Esophagus muscularis mucosa (tissue), 4 donors: Measurements from ENCODE around the gene TBC1D22A.

Source experiments
- EP300 ChIP-seq: sonication (generic); formaldehyde crosslinking; IDR thresholded peaks from one replicate; pipeline ENCODE4 v1.6.1; 2017; ENCODE audit warnings: antibody characterized with exemption
- POLR2A ChIP-seq: fragments of 450-650 bp; IDR thresholded peaks from one replicate; pipeline ENCODE4 v1.6.1; 2017; ENCODE audit warnings: antibody characterized with exemption, moderate library complexity, mild to moderate bottlenecking, low read depth
- TF ChIP-seq, protein P1 (sequence below), 3 experiments: fragments of 200-600 bp in 2 of 3; fragments of 450-650 bp in 1 of 3; sonication (generic) in 2 of 3; IDR thresholded peaks; one replicate each; pipeline ENCODE4 v1.5.1; 2017 to 2019; ENCODE audit warnings: antibody characterized with exemption in 3 of 3, mild to moderate bottlenecking in 2 of 3, moderate library complexity in 1 of 3

DNA sequence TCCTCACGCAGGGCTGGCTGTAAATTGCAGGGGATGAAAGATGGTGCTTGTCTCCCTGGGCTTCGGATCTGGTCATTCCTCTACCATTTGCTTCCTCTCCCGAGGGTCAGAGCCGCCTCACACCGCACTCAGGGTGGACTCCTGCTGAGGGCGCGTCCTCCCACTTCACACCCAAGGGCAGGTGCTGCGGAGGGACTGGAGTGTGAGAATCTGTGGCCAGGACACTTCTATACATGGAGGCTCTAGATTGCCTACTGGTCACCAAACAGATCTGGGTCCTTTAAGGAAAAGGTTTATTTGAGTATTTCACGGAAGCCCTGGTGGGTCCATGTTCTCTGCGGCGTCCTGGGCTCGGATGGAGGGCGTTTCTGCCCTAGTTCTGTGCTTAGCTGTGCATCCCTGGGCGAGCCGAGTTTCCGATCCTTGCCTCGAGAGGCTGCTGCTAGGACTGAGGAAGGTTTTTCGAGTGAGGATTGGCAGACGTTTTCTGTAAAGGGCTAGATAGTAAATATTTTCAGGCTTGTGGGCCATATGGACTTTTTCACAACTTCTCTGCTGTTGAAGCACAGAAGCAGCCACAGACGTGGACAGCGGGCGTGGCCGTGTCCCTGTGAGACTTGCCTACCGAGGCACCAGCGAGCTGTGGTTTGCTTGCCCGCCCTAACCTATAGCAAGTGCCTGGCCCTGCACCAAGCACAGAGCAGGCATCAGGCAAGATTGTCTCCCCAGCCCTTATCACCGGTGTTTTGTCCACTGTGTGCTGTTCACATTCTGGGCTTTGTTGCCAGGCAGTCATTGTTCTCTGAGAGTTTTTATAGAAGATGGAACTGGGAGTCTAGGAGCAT lies 279.0 kb downstream of the TBC1D22A start:
- no peak for TF ChIP-seq POLR2A
- TF ChIP-seq, protein P1, sequence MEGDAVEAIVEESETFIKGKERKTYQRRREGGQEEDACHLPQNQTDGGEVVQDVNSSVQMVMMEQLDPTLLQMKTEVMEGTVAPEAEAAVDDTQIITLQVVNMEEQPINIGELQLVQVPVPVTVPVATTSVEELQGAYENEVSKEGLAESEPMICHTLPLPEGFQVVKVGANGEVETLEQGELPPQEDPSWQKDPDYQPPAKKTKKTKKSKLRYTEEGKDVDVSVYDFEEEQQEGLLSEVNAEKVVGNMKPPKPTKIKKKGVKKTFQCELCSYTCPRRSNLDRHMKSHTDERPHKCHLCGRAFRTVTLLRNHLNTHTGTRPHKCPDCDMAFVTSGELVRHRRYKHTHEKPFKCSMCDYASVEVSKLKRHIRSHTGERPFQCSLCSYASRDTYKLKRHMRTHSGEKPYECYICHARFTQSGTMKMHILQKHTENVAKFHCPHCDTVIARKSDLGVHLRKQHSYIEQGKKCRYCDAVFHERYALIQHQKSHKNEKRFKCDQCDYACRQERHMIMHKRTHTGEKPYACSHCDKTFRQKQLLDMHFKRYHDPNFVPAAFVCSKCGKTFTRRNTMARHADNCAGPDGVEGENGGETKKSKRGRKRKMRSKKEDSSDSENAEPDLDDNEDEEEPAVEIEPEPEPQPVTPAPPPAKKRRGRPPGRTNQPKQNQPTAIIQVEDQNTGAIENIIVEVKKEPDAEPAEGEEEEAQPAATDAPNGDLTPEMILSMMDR (IDR thresholded peaks at IDR 0.05), result no peak
- TF ChIP-seq EP300, result no peak
